Cardiac muscle cell (in vitro differentiated cells and primary cell): ENCODE data around the gene EPB41. TPM values are rescaled to one million over a fixed set of nuclear protein-coding genes. Genes with fewer than 3 reads are reported as not detected.
"Not testable (repeated sequence)": the region's sequence is repeated elsewhere in the genome, so short reads cannot be mapped to it uniquely, and the experiment has no call there.

Experiments
- DNase-seq, 2 donors: peaks; one replicate each; pipeline versions ENCODE4 v3.0.0 to v3.0.0-alpha.2; 2010 to 2017; ENCODE audit warnings: low read depth in 1 of 2, low spot score in 1 of 2
- H3K27ac ChIP-seq: fragments of 200-600 bp; sonication (generic); 2 replicates; pipeline ENCODE4 v1.5.1; 2016
- H3K27me3 ChIP-seq: fragments of 200-600 bp; sonication (generic); 2 replicates; pipeline ENCODE4 v1.6.0; 2016; ENCODE audit warnings: control low read depth
- H3K36me3 ChIP-seq: fragments of 200-600 bp; sonication (generic); 2 replicates; pipeline ENCODE4 v1.5.1; 2016; ENCODE audit warnings: control low read depth
- H3K4me1 ChIP-seq: fragments of 200-600 bp; sonication (generic); 2 replicates; pipeline ENCODE4 v1.8.1; 2017; ENCODE audit warnings: low read depth, mild to moderate bottlenecking, mixed run types
- H3K4me3 ChIP-seq: fragments of 200-600 bp; sonication (generic); 2 replicates; pipeline ENCODE4 v1.5.1; 2016; ENCODE audit warnings: mild to moderate bottlenecking
- H3K9me3 ChIP-seq: fragments of 200-600 bp; sonication (generic); 2 replicates; pipeline ENCODE4 v1.5.1; 2017; ENCODE audit warnings: low read depth, mild to moderate bottlenecking, control low read depth
- polyA plus RNA-seq: library from polyadenylated mRNA; unstranded; fragments of >200 nt; fragmentation: Nextera tagmentation; extraction: Ambion mirVana; gene quantifications from 2 replicates; pipeline ENCODE4 v1.2.1, GENCODE V29; 2016
- total RNA-seq: library from RNA; depleted of rRNA; stranded (reverse); fragments of >200 nt; gene quantifications from 2 replicates; pipeline ENCODE4 v1.2.3, GENCODE V29; 2016
- TF ChIP-seq, protein P1 (sequence below): IDR thresholded peaks from 2 replicates; pipeline ENCODE4 v1.5.1; 2012; ENCODE audit warnings: low read depth, mild to moderate bottlenecking, low read length

Gene EPB41
- total and polyA plus RNA-seq, 2 experiments from 2014 or later = 15.4 to 50.5 TPM

- Histone ChIP-seq H3K4me1 (no peaks in the 10 kb centered on the region), H3K27me3 (no peaks in the 10 kb centered on the region)
- no peak for DNase-seq
These were observed 42.6 kb upstream of the EPB41 start for GRCh38 chr1:28871631-28872401.

DNA sequence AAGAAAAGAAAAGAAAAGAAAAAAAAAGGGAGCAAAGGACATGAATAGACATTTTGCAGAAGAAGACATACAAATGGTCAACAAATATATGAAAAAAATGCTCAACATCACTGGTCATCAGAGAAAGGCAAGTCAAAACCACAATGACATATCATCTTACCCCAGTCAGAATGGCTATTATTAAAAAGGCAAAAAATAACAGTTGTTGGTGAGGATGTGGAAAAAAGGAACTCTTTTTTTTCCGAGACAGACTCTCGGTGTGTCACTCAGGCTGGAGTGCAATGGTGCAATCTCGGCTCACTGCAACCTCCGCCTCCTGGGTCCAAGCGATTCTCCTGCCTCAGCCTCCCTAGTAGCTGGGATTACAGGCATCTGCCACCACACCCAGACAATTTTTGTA lies 39.2 kb upstream of the EPB41 start:
- not testable (repeated sequence) for H3K9me3 ChIP-seq, H3K4me1 ChIP-seq, H3K27ac ChIP-seq, H3K27me3 ChIP-seq, DNase-seq, H3K36me3 ChIP-seq, H3K4me3 ChIP-seq

More at GRCh38 chr1:28871631-28872401, 42.6 kb upstream of the EPB41 start:
- no peaks in the 10 kb centered on the region for H3K36me3 ChIP-seq
- no peaks in the 10 kb centered on the region for H3K9me3 ChIP-seq
- H3K27ac ChIP-seq = no peak overlapping the region
- TF ChIP-seq, protein P1, sequence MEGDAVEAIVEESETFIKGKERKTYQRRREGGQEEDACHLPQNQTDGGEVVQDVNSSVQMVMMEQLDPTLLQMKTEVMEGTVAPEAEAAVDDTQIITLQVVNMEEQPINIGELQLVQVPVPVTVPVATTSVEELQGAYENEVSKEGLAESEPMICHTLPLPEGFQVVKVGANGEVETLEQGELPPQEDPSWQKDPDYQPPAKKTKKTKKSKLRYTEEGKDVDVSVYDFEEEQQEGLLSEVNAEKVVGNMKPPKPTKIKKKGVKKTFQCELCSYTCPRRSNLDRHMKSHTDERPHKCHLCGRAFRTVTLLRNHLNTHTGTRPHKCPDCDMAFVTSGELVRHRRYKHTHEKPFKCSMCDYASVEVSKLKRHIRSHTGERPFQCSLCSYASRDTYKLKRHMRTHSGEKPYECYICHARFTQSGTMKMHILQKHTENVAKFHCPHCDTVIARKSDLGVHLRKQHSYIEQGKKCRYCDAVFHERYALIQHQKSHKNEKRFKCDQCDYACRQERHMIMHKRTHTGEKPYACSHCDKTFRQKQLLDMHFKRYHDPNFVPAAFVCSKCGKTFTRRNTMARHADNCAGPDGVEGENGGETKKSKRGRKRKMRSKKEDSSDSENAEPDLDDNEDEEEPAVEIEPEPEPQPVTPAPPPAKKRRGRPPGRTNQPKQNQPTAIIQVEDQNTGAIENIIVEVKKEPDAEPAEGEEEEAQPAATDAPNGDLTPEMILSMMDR = no peak
- H3K4me3 ChIP-seq = no peak overlapping the region

- no peaks in the 10 kb centered on the region for H3K36me3 ChIP-seq
- H3K4me3 ChIP-seq = no peak overlapping the region
- no peaks in the 10 kb centered on the region for H3K27me3 ChIP-seq
- TF ChIP-seq, protein P1 = peak; percentile 87
- H3K4me1 ChIP-seq = no peaks in the 10 kb centered on the region
- no peaks in the 10 kb centered on the region for H3K9me3 ChIP-seq
- DNase-seq = peak; percentile 78 to 84
- no peak overlapping the region for H3K27ac ChIP-seq
These were observed 37.1 kb upstream of the EPB41 start for GRCh38 chr1:28877132-28877781.

DNA sequence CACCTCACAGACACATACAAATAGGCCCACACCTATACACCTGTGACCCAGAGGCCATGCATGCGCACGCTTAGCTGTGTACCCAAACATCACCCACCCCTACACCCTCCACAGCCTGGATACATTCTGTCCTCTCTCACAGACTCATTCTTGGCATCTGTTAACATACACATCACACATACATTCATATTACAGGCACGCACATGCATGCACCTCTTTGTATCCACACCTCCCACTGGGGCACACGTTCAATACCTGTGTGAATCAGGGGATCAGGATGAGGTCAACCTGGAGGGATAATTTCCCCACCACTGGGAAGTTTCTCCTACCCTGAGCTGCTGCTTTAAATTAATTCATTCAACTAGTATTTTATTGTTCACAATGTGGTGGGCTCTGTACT lies 35.6 kb upstream of the EPB41 start:
- Histone ChIP-seq H3K9me3 (no peaks in the 10 kb centered on the region), H3K27ac (no peak overlapping the region), H3K4me3 (no peak overlapping the region), H3K4me1 (peaks cover 1% of the 10 kb centered on the region), H3K27me3 (no peaks in the 10 kb centered on the region), H3K36me3 (no peaks in the 10 kb centered on the region)
- TF ChIP-seq, protein P1 = no peak
- DNase-seq = no peak

GRCh38 chr1:28882009-28882628 lies 32.2 kb upstream of the EPB41 start:
- Histone ChIP-seq H3K27me3 (no peaks in the 10 kb centered on the region), H3K4me3 (no peak overlapping the region), H3K4me1 (peaks cover 11% of the 10 kb centered on the region), H3K9me3 (no peaks in the 10 kb centered on the region), H3K27ac (no peak overlapping the region), H3K36me3 (no peaks in the 10 kb centered on the region)
- TF ChIP-seq, protein P1 = peak; percentile 93
- peak; percentile 89 to 90 for DNase-seq

- H3K27ac ChIP-seq = no peak overlapping the region
- TF ChIP-seq, protein P1 = no peak
- no peaks in the 10 kb centered on the region for H3K9me3 ChIP-seq
- DNase-seq = no peak
- no peaks in the 10 kb centered on the region for H3K36me3 ChIP-seq
- H3K27me3 ChIP-seq = no peaks in the 10 kb centered on the region
- H3K4me3 ChIP-seq = no peak overlapping the region
- H3K4me1 ChIP-seq = peaks cover 16% of the 10 kb centered on the region
These were observed 31.1 kb upstream of the EPB41 start for GRCh38 chr1:28883242-28883616.
